ENCODE data around the gene GLRX. TPM values are rescaled to one million over a fixed set of nuclear protein-coding genes. Genes with fewer than 3 reads are reported as not detected.
A peak's percentile ranks its signal among the peaks of the same experiment; 100 is the strongest.

Gene GLRX
- total RNA-seq, 1 donor from 2014 or later: 88.4 TPM

DNA sequence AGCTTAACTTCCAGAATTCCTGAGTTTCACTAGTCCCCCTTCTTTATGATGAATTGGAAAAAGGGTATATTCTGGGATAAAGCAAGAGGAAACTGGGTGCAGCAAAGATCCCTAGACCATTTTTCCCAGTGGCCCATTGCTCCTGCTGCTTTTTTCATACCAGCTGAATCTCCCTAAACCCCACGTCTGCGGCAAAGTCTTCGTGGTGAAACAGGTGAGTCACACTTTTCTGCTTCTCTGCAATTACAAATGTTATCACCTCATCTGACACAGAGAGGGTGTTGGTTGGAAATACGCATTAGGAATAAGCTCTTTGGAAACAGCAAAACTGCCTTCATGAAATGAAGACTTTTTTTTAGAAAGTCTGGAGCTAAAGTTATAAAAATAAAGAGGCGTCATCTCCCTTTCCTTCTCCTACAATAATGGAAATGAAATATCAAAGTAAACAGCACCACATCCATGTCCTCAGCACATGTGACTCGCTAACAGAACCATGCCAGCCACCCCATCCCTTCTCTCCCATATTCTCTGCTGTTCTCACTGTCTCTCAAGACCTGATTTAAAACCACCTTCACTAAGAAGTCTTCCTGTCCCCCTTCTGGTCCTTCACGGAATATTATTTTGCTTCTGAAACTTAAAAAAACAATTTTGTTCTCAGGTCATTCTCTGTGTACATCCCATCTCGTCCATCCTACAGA, 39.5 kb upstream of the GLRX start:
- no peaks in the 10 kb centered on the region for H3K9me3 ChIP-seq
- intact Hi-C loops (cut with DNase I): no loop called here
- ATAC-seq (no peak), DNase-seq (no peak)
- H3K27me3 ChIP-seq: no peaks in the 10 kb centered on the region
- no peaks in the 10 kb centered on the region for H3K36me3 ChIP-seq
- H3K4me3 ChIP-seq: no peak overlapping the region
- TF ChIP-seq, protein P1, sequence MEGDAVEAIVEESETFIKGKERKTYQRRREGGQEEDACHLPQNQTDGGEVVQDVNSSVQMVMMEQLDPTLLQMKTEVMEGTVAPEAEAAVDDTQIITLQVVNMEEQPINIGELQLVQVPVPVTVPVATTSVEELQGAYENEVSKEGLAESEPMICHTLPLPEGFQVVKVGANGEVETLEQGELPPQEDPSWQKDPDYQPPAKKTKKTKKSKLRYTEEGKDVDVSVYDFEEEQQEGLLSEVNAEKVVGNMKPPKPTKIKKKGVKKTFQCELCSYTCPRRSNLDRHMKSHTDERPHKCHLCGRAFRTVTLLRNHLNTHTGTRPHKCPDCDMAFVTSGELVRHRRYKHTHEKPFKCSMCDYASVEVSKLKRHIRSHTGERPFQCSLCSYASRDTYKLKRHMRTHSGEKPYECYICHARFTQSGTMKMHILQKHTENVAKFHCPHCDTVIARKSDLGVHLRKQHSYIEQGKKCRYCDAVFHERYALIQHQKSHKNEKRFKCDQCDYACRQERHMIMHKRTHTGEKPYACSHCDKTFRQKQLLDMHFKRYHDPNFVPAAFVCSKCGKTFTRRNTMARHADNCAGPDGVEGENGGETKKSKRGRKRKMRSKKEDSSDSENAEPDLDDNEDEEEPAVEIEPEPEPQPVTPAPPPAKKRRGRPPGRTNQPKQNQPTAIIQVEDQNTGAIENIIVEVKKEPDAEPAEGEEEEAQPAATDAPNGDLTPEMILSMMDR (IDR thresholded peaks at IDR 0.05): no peak
- H3K27ac ChIP-seq: peak overlapping the region; percentile 76
- peaks cover 76% of the 10 kb centered on the region for H3K4me1 ChIP-seq

DNA sequence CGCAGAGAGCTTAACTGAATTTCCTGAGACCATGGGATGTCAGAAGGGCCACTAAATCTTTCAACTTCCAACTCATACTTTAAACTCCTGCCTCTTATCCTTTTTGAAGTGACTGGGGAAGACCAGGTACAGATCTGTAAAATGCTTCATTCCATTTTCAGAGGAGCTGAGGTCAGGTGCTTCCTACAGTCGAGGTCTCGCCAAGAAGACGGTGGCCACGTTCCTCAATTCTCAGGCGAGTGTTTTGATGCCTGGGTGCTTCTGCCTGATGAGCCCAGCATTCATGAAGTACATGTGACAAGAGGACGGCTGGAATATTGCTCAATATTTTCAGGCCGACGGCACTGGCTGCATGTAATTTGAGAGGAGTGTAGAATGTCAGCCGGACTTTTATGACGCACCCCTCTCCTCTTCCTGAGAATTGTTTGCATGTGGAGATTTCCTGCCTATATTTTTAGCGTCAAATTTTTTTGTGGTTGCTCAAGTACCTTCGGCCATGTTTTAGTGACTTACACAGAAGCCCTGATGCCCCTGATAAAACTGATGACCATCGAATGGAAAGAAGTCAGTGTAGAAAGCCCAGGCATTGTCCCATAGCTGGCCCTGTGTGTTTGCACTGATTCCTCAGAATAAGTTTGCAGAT, 38.8 kb upstream of the GLRX start:
- Histone ChIP-seq H3K27ac (peak overlapping the region; percentile 76), H3K36me3 (no peaks in the 10 kb centered on the region), H3K27me3 (no peaks in the 10 kb centered on the region), H3K4me1 (peaks cover 82% of the 10 kb centered on the region), H3K4me3 (no peak overlapping the region), H3K9me3 (no peaks in the 10 kb centered on the region)
- DNase-seq (peak; percentile 70), ATAC-seq (peak; percentile 40)
- TF ChIP-seq, protein P1 (IDR thresholded peaks at IDR 0.05): no peak
- intact Hi-C loops (cut with DNase I): no loop called here

DNA sequence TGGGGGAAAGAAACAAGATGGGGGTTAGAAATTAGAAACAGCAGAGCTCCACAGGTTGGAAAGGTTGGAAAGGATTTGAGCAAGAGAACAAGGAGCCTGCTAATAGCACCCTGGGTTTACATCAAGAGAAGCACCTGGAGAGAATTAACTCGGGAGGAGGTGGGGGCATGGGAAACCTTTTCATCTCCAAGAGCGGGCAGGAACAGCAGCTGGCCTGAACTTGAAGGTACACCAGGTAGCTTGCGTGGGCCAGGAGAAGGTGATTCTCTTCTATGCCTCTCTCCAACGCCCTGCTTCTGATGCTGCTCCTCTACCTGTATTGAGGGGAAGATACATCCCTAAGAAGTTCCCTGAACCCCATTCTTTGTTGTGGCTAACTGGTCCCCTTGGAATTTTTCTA, 37.1 kb upstream of the GLRX start:
- H3K27ac ChIP-seq: peak overlapping the region; percentile 87
- no peak overlapping the region for H3K4me3 ChIP-seq
- no peaks in the 10 kb centered on the region for H3K27me3 ChIP-seq
- intact Hi-C loops (cut with DNase I): loop anchor here (10.0 kb wide), 2 partner anchors 95 to 745 kb away; no protein-coding TSS in a partner anchor
- H3K4me1 ChIP-seq: peaks cover 74% of the 10 kb centered on the region
- DNase-seq (no peak), ATAC-seq (no peak)
- TF ChIP-seq, protein P1 (IDR thresholded peaks at IDR 0.05): no peak
- no peaks in the 10 kb centered on the region for H3K36me3 ChIP-seq
- no peaks in the 10 kb centered on the region for H3K9me3 ChIP-seq

DNA sequence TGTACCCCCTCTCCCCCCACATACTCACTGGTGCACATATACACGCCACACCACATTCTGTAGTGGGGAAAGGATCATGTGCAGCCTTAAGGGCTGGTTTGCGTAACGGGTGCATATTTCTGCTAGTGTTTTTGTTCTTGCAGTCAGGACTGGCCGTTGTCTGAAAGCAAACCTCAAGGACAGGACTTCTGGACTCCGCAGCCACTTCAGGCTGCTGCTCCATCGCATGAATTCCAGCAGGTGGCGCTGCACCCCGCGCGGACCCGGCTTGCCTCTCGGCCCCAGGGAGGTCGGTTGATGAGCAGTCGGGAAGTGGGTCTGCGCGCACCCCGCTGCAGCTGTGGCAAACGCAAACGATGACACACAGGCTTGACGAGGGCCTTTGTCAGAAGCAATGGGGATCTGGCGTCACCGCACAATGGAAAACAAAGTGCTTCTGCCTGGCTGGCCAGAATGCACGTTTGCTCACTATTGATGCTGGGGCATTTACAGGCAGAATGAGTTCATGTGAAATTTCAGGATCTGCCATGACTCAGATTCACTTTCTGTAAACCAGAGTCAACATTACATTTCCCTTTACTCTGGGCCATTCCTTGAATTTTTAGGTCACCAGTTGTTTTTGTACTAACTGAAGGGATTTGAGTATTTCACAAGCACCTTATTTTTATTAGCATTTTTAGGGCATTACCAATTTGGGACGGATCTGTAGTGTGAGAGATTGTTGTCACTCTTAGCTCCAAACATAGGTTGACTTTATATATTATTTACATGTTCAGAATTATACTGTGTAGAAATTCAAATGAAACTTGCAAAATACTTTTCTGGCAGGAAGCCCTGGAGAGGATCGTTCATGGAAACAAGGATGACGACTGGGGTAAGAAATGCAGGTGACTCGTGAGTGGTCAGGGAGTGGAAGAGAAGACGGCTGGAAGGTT, 36.4 kb upstream of the GLRX start:
- H3K27ac ChIP-seq: peak overlapping the region; percentile 87
- ATAC-seq (peak; percentile 88), DNase-seq (peak; percentile 95)
- H3K4me3 ChIP-seq: peak overlapping the region; percentile 30
- H3K27me3 ChIP-seq: no peaks in the 10 kb centered on the region
- no peaks in the 10 kb centered on the region for H3K9me3 ChIP-seq
- no peaks in the 10 kb centered on the region for H3K36me3 ChIP-seq
- intact Hi-C loops (cut with DNase I): loop anchor here (10.0 kb wide), 2 partner anchors 96 to 746 kb away; no protein-coding TSS in a partner anchor
- H3K4me1 ChIP-seq: peaks cover 69% of the 10 kb centered on the region
- TF ChIP-seq, protein P1 (IDR thresholded peaks at IDR 0.05): peak; percentile 99

DNA sequence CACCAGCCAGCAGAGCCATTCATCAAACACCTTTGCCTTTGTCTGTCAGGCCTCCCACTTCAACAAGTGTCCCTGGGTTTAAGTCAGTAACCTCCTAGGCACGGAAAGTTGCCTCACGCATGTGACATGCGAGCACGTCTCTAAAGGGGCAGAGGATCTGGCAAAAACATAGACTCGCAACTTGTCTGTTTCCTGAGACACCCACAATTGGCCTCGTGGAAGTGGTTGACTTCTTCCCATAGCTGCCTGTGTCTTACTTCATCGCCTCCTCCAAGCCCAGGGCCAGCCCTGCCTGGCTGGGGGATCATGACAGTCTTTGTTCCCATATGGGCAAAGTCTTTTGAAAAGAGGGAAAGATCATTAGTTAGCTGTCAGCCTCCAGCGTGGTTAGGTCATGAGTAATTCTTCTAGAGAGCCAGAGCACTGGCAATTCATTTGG, 35.5 kb upstream of the GLRX start:
- ATAC-seq: peak; percentile 50
- TF ChIP-seq, protein P1 (IDR thresholded peaks at IDR 0.05): no peak
- H3K36me3 ChIP-seq: no peaks in the 10 kb centered on the region
- no peaks in the 10 kb centered on the region for H3K27me3 ChIP-seq
- peak overlapping the region; percentile 87 for H3K27ac ChIP-seq
- no peaks in the 10 kb centered on the region for H3K9me3 ChIP-seq
- DNase-seq: peak; percentile 73
- intact Hi-C loops (cut with DNase I): loop anchor here (10.0 kb wide), 2 partner anchors 97 to 747 kb away; no protein-coding TSS in a partner anchor
- no peak overlapping the region for H3K4me3 ChIP-seq
- H3K4me1 ChIP-seq: peaks cover 63% of the 10 kb centered on the region

All from upper lobe of right lung (tissue), 1 donor.